Testis (tissue), 2 donors: Measurements from ENCODE around the gene WIF1.

Experiments used
- CTCF ChIP-seq, 3 experiments: fragments of 450-650 bp in 2 of 3; fragments of 200-600 bp in 1 of 3; sonication (generic) in 1 of 3; IDR thresholded peaks; one replicate each; pipeline ENCODE4 v1.5.1; 2016 to 2019; ENCODE audit warnings: antibody characterized with exemption in 3 of 3, mild to moderate bottlenecking in 2 of 3, moderate library complexity in 1 of 3
- POLR2A ChIP-seq: fragments of 450-650 bp; IDR thresholded peaks from one replicate; pipeline ENCODE4 v1.6.1; 2017; ENCODE audit warnings: antibody characterized with exemption, mild to moderate bottlenecking, moderate library complexity

- TF ChIP-seq CTCF (IDR thresholded peaks at IDR 0.05) (peak in 1 of 3 experiments; percentile 32), POLR2A (no peak)
Measured at GRCh38 chr12:65106948-65107347, 14.2 kb downstream of the WIF1 start.
